B cell (primary cell): Measurements from ENCODE around the gene SCFD2.

Source experiments
- CTCF ChIP-seq: fragments of 200-600 bp; IDR thresholded peaks from one replicate; pipeline ENCODE4 v1.8.0; 2022; ENCODE audit warnings: antibody characterized with exemption, mild to moderate bottlenecking
- EZH2 ChIP-seq: IDR thresholded peaks from 2 replicates; pipeline ENCODE4 v1.6.1; 2012; ENCODE audit warnings: borderline replicate concordance, low read depth, mild to moderate bottlenecking, moderate library complexity, low read length; ENCODE audit not compliant: insufficient read depth, poor library complexity, severe bottlenecking

- TF ChIP-seq EZH2 (no peak), CTCF (no peak)
Measured at GRCh38 chr4:53000560-53000959, 365.3 kb downstream of the SCFD2 start.
